HG02938 (cell line): Measurements from ENCODE around the gene MAP3K5.
"Not testable (repeated sequence)": the region's sequence is repeated elsewhere in the genome, so short reads cannot be mapped to it uniquely, and the experiment has no call there.

Experiments
- ATAC-seq: cut with Tn5 transposase; IDR thresholded peaks from one replicate; pipeline ENCODE4 v1.9.1; 2021; ENCODE audit warnings: mild to moderate bottlenecking, moderate library complexity; ENCODE audit not compliant: unreplicated experiment

MAP3K5 gene

DNA sequence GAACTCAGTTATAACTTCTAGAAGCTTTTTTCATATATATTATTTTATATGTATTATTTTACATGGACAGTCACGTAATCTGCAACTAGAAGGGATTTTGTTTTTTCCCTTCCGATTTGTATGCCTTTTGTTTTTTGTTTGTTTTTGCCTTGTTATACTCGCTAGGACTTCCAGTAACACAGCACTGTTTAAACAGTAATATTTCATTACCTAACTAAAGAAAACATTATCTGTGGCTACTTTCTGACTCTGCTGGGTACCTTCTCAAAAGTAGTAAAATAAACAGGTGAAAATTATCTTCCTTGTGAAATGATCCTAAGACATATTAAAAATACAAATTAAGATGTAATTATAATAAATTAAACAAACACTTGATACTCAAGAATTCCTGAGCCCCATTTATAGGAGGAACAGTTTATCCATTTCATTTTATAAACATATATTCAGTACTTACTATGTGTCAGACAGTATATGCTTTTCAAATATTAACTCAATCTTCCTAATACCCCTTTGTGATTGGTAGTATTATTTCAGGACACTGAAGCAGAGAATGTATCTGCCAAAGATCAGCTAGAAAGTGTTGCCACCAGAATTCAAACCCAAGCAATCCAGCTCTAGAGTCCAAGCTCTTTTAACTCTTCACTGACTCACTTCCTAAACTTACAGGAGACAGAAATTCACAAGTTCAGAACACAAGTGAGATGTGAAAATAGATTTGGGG is 65.3 kb downstream of the MAP3K5 start:
- no peak for ATAC-seq

GRCh38 chr6:136725124-136725523 is 67.2 kb downstream of the MAP3K5 start:
- no peak for ATAC-seq

DNA sequence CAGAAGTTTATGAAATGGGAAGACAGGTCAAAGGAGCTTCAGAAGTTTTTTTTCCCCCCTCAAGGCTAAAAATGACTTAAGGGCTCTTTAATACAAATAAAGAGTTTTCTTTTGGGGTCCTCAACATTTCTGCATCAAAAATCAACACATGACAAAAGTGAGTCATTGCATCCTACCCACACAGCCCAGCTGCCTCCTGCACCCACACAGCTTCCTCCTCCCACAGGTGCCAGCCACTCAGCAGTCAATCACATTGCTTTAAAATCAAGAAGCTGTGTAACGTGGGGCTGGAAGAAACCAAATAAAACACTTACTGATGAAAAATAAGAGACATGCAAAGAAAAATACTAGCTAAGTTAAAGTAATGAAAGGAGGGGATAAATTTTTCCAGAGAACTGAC is 68.5 kb downstream of the MAP3K5 start:
- ATAC-seq: no peak

- no peak for ATAC-seq
These were observed 70.8 kb downstream of the MAP3K5 start for GRCh38 chr6:136721467-136721866.

DNA sequence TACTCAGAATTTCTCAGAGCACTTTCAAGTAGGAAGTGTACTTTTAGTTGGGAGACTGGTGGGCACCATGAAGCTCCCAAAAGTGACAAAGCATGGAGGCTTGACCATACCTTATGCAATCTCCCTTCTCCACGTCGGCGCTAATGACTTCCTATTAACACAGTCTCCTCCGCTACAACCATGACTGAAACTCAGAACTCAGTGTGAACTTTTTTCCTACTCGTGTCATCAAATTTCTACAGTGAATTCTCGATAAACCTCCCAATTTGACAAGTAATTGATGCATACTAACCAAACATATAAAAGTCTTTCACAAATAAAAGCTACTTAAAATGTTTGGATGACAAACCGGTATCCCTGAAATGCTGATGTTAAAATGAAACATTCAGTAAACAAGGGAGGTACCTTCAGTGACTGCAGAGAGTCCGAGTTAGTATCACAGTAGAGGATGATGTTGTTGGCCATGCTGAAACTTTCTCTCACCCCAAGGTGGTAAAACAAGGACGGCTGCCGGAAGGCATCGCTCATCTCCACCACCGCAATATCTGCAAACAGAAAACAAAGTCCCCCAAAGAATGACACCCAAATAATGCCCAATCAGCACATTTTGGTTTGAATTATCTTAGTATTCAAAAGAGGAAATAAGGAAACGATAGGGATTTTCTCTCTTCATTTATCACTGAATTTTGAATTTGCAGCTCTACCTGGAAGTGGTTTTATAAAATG is 72.1 kb downstream of the MAP3K5 start:
- ATAC-seq: peak; percentile 18

DNA sequence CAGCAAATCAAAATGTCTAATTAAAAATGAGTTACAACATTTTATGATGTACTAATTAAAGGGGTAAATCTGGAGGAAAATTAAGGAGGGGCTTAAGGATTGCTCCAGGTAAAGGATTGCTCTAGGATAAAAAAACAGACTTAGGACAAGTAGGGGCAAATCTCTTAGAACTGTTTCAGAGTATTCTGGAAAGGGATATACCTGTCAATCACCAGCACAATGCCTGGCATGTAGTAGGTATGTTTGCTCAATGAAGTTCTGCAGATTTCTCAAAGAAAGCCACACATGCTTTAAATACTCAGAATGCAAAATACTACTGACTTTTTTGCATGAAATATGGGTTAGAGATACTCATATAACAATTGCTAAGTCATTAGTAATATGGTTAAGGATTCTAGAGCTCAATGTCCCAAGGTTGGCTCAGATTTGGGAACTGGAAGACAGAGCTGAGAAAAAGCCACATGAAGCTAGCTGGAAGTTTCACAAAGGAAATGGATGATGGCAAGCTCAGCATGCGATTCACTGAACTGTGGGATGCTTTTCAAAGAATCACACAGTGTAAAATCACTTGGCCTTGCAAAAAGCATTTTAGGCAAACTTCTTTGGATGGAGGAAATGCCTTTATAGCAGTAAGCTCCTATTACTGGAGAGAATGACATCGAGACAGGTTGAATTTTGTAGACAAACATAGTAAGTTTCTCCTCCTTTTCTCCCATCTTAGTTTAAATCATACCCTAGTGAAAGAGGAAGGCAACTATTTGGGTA is 72.8 kb downstream of the MAP3K5 start:
- peak; percentile 37 for ATAC-seq

DNA sequence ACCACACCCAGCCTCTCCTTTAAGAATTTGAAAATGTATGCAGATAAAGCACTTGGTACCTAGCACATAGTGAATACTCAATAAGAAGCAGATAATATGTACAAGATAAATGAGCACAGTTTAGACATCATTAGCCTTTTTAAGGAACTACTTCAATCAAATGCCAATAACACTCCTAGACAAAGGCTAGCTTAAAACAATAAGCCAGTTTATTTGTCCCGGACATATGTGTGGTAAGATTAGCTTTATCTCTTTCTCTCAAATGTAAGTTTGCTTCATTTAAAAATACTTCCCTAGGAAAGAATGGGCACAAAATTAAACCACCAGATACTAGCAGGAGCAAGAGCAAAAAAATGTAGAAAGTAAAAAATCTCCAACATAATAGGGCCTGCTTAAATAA is 73.8 kb downstream of the MAP3K5 start:
- ATAC-seq: no peak

GRCh38 chr6:136717716-136717990 is 74.6 kb downstream of the MAP3K5 start:
- no peak for ATAC-seq

GRCh38 chr6:136716917-136717715 is 75.2 kb downstream of the MAP3K5 start:
- peak; percentile 55 for ATAC-seq

- ATAC-seq: not testable (repeated sequence)
These were observed 79.6 kb downstream of the MAP3K5 start for GRCh38 chr6:136712642-136713041.

DNA sequence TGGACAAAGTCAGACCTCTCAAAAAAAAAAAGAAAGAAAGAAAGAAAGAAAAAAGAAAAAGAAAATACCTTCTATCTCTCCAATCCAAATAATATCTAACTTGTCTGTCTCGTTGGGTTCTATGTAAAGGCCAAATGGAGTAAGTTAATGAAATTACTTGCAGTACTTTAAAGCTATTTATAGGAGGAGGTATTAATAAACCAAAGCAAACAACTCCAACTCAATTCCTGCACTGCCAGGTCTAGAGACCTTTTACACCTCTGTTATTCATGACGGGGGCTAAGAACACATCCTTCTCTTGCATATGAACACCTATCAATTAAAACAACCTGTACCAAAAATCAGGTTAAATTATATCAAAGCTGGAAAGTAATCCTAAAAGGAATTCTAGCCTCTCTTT is 80.6 kb downstream of the MAP3K5 start:
- no peak for ATAC-seq

GRCh38 chr6:136710877-136711552 is 81.3 kb downstream of the MAP3K5 start:
- no peak for ATAC-seq

GRCh38 chr6:136709429-136709828 is 82.8 kb downstream of the MAP3K5 start:
- no peak for ATAC-seq

- no peak for ATAC-seq
These were observed 85.8 kb downstream of the MAP3K5 start for GRCh38 chr6:136706430-136706829.

- ATAC-seq: no peak
These were observed 88.9 kb downstream of the MAP3K5 start for GRCh38 chr6:136703331-136703865.

- no peak for ATAC-seq
These were observed 91.2 kb downstream of the MAP3K5 start for GRCh38 chr6:136701045-136701444.

DNA sequence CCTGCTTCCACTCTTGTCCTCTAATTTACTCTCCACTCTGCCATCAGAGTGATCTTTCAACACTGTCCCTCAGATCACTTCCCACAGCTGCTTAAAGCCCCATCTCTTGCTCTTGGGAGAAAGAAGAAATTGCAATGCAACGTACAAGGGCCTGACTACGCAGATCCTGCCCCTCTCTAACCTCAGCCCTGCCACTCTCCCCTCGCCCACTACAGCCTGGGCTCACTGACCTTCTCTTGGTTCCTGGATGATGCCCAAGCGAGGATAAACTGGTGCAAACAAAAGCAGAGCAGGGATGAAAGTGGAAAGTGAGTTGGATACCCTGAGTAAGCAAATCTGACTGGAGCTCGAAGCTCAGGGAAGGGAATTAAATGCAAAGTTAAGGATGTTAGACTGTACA is 92.9 kb downstream of the MAP3K5 start:
- ATAC-seq: no peak

DNA sequence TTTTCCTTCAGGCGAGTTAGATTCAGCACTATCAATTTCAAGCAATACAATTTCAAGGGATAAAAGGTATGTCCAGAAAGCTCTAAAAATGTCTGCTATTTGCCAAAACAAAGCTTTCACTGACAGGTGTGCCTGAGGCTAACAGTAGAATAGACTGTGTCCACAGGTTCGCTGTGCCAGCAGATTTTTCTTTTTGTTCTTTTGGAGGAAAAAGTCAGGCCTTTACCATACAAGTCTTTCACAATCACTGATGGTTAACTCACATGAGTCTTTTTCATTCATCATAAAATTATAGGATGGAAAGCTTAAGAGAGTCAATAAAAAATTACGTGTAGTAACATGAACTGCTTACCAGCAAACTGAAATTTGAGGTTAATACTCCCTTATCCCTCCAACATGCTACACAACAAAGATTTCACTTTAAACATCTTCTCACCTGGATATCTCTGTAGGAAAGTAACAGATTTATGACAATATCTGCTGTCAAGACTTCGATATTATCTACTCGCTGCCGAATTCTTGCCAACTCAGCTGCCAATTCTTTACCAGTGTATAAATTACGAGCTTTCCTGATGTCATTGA is 95.4 kb downstream of the MAP3K5 start:
- ATAC-seq: no peak

DNA sequence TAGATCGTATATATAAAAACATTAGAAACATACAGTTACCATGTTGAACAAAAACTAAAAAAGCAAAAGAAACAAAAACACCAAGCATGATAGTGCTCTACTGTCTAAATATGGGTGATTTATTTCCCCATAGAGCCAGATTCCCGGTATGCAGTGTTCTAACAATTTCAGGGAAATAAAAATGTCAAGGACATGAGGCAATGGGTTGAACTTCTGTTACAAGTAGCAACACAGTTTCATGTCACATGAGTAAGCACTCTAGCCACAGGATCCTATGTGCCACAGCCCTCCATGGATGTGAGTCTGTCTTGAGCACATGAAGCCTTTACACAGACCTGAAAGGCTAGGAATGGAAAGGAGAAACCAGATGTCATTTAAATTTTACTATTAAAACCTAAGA is 96.0 kb downstream of the MAP3K5 start:
- ATAC-seq: no peak

DNA sequence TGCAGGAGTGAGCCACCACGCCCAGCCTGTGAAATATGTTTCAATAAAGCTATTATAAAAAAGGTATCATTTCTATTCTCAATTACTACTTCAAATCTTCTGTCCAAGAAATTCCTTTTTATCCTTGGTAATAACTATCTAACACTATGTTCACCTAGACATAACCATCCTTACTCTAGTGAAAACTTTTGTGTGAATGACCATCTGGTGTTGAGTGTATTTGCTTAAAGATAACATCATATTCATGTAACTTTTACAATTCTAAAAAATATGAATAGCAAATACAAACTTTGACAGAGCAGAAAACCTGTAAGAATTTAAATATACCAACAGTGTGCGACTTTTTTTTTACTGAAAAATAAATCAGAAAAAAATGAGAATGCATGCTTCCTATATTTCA is 96.9 kb downstream of the MAP3K5 start:
- ATAC-seq: no peak
